ENCODE data around the gene C10orf143.

Gene C10orf143

DNA sequence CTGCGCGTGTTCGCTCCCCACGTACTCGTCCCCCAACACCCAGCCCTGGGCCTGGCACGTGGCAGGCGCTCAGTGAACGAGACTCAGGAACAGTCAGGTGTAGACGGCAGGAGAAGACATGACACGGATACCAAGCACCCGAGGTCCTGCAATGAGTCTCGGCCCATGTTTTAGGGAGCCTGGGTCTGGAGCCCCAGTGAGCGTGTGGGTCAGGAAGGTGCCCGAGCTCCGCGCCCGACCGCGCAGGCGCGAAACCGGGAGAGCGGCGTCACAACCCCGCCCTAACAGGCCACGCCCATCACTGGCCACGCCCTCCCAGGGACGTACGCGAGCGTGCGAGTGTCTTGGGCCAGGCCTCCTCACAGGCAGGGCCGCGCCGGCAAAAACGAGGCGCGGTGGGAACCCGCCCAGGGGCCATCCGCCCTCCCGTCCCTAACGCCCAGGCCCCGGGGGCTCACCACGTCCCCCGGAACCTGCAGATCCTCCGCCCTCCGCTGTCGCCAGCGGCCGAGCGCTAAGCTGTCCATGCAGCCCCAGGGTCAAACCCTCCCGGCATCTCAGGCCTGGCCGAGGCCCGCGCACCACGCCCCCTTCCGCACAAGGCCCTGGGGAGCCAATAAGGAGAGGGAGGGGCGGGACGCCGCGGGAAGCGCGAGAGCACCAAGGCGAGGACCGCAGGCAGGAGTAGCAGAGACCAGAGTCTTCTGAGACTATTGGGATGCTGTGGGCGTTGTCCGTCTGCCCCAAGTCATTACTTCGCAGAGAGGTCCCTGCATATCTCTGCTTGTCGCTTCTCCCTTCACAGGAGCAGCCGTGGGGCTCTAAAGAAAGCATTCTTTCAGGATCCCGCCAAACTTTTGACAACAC, at the start of gene C10orf143:
Gene C10orf143 (minus strand): TSS at position 585 of the 867 bp plus-strand sequence. CDS start 58 bp downstream, at position 527.
- DNase-seq (ENCODE audit: extremely low read depth, insufficient read length): peak; percentile 98
- TF ChIP-seq, protein P1, sequence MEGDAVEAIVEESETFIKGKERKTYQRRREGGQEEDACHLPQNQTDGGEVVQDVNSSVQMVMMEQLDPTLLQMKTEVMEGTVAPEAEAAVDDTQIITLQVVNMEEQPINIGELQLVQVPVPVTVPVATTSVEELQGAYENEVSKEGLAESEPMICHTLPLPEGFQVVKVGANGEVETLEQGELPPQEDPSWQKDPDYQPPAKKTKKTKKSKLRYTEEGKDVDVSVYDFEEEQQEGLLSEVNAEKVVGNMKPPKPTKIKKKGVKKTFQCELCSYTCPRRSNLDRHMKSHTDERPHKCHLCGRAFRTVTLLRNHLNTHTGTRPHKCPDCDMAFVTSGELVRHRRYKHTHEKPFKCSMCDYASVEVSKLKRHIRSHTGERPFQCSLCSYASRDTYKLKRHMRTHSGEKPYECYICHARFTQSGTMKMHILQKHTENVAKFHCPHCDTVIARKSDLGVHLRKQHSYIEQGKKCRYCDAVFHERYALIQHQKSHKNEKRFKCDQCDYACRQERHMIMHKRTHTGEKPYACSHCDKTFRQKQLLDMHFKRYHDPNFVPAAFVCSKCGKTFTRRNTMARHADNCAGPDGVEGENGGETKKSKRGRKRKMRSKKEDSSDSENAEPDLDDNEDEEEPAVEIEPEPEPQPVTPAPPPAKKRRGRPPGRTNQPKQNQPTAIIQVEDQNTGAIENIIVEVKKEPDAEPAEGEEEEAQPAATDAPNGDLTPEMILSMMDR (IDR thresholded peaks at IDR 0.05; ENCODE audit: insufficient read depth, low read length, poor library complexity, severe bottlenecking): no peak
- Histone ChIP-seq H3K27me3 (replicated peaks; ENCODE audit: control insufficient read depth, insufficient read depth, low read length) (no peaks in the 10 kb centered on the region), H3K4me3 (replicated peaks; ENCODE audit: low read depth, low read length) (peak within 1 kb of the TSS; percentile 93), H3K36me3 (ENCODE audit: control insufficient read depth, insufficient read depth, low read length) (no peaks in the 10 kb centered on the region; the same call in 1 of the 2 replicates)

DNA sequence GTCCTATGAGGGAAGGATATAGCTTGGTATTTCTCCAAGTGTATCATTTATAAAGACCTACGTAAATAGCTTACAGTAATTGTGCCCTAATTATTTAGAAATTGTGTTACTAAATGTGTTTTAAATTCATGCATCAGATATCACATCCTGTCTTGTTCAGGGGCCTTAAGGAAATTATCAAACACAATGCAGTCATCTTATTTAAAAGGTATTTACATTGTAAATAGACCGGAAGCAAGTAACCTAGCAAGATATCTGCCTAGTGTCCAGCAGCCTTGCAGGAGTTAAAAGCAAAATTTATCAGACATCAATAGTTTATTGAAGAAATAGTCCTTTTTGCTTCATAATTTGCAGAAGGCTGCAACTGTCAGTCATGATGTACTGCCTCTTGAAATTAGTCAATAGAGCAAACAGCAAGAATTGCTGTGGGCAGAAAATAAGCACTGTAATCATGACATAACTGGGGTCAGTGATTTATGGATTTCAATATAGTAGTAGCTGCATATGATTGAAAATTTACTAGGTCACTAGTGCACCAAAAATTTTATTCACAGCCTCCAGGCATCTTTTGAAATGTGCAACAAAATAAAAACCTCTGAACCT, 48.7 kb upstream of the C10orf143 start:
- DNase-seq (ENCODE audit: extremely low read depth, insufficient read length): no peak
- TF ChIP-seq, protein P1 (IDR thresholded peaks at IDR 0.05; ENCODE audit: insufficient read depth, low read length, poor library complexity, severe bottlenecking): no peak
- Histone ChIP-seq H3K36me3 (ENCODE audit: control insufficient read depth, insufficient read depth, low read length) (peaks cover 5% of the 10 kb centered on the region), H3K27me3 (replicated peaks; ENCODE audit: control insufficient read depth, insufficient read depth, low read length) (no peaks in the 10 kb centered on the region), H3K4me3 (replicated peaks; ENCODE audit: low read depth, low read length) (no peak overlapping the region)

DNA sequence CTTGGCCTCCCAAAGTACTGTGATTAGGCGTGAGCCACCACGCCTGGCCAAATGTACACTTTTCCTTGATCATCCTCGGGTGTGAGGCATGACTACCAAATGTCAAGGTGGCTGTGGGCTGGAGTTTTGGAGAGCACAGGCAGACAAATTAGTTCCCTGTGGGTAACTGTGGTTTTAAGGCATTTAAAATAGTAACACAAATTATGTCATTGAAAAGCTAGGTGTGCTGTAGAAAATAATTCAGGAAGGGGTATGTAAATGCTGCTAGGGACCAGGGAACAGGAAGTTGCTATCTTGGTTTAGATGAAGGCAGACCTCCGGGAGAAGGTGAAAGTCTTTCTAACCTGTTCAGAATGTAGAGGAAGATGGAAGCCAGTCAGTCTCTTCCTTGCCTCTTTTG, 35.4 kb upstream of the C10orf143 start:
- no peaks in the 10 kb centered on the region for H3K27me3 ChIP-seq (replicated peaks; ENCODE audit: control insufficient read depth, insufficient read depth, low read length)
- peaks cover 3% of the 10 kb centered on the region for H3K36me3 ChIP-seq (ENCODE audit: control insufficient read depth, insufficient read depth, low read length)
- no peak overlapping the region for H3K4me3 ChIP-seq (replicated peaks; ENCODE audit: low read depth, low read length)
- TF ChIP-seq, protein P1 (IDR thresholded peaks at IDR 0.05; ENCODE audit: insufficient read depth, low read length, poor library complexity, severe bottlenecking): no peak
- DNase-seq (ENCODE audit: extremely low read depth, insufficient read length): no peak

DNA sequence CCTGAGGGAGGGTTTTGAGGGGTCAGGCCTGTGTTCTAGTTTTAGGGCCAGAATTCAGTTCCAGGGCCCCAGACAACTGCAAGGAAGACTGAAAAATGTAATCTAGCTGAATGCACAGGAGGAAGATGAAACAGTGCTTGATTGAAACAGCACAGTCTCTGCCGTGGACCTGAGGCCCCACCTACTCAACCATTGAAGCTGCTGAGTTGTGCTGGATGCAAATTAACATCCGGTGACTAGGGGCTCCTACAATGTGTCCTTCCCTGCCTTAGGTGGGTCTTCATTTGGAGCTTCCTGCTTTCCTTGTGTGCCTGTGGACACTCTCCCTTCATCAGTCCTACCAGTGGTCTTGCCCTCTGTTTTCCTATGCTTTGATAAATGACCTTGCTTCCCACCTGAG, 31.2 kb upstream of the C10orf143 start:
- TF ChIP-seq, protein P1 (IDR thresholded peaks at IDR 0.05; ENCODE audit: insufficient read depth, low read length, poor library complexity, severe bottlenecking): no peak
- Histone ChIP-seq H3K4me3 (replicated peaks; ENCODE audit: low read depth, low read length) (peak overlapping the region; percentile 13; the same call in 1 of the 2 replicates), H3K36me3 (ENCODE audit: control insufficient read depth, insufficient read depth, low read length) (peaks cover 2% of the 10 kb centered on the region; the same call in 1 of the 2 replicates), H3K27me3 (replicated peaks; ENCODE audit: control insufficient read depth, insufficient read depth, low read length) (no peaks in the 10 kb centered on the region)
- no peak for DNase-seq (ENCODE audit: extremely low read depth, insufficient read length)

DNA sequence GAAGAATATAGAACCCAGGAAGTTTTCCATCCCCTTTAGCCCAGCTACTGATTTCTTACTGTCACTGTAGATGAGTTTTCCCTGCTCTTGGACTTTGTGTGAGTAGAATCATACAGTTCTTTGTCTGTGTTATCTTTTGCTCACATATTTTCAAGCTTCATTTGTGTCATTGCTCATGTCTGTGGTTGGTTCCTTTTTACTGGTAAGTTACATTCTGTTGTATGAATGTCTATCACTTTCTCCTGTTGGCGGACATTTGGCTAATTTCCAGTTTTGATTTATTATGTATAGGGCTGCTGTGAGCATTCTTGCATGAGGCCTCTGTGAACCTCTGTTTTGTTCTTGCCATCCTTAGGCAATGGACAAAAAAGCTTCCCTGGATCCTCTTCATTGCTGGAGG, 30.8 kb upstream of the C10orf143 start:
- TF ChIP-seq, protein P1 (IDR thresholded peaks at IDR 0.05; ENCODE audit: insufficient read depth, low read length, poor library complexity, severe bottlenecking): no peak
- Histone ChIP-seq H3K4me3 (replicated peaks; ENCODE audit: low read depth, low read length) (peak overlapping the region; percentile 13; the same call in 1 of the 2 replicates), H3K36me3 (ENCODE audit: control insufficient read depth, insufficient read depth, low read length) (peaks cover 2% of the 10 kb centered on the region; the same call in 1 of the 2 replicates), H3K27me3 (replicated peaks; ENCODE audit: control insufficient read depth, insufficient read depth, low read length) (no peaks in the 10 kb centered on the region)
- DNase-seq (ENCODE audit: extremely low read depth, insufficient read length): no peak

Data from GM06990 (cell line).